Measurements from ENCODE around the gene PAOX. TPM values are rescaled to one million over a fixed set of nuclear protein-coding genes. Genes with fewer than 3 reads are reported as not detected.
A peak's percentile ranks its signal among the peaks of the same experiment; 100 is the strongest.

PAOX gene
- total RNA-seq, 1 experiment from 2014 or later: 1.0 TPM

DNA sequence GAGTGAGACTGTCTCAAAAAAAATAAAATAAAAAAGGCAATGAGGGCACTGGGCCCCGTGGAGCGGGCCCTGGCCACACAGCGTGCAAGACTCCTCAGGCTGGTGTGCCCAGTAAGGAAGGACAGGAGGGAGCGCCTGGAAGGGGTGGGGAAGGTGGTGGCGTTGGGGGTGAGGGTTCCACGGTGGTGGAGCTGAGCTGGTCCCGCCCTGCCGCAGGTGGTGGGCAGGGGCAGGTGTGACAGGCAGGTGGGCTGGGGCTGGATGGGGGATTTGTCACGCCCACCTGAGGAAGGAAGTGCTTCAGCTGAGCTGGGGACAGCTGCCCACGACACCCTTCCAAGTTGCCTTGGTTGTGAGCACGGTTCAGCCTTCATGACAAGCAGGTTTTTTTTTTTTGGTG lies 32.6 kb upstream of the PAOX start:
- in situ Hi-C loops (cut with HindIII; ENCODE audit: low pct_unique_long_range_greater_than_20kb, low sequenced_read_pairs): no loop called here
- no peak for DNase-seq (ENCODE audit: low read depth, low spot score)

DNA sequence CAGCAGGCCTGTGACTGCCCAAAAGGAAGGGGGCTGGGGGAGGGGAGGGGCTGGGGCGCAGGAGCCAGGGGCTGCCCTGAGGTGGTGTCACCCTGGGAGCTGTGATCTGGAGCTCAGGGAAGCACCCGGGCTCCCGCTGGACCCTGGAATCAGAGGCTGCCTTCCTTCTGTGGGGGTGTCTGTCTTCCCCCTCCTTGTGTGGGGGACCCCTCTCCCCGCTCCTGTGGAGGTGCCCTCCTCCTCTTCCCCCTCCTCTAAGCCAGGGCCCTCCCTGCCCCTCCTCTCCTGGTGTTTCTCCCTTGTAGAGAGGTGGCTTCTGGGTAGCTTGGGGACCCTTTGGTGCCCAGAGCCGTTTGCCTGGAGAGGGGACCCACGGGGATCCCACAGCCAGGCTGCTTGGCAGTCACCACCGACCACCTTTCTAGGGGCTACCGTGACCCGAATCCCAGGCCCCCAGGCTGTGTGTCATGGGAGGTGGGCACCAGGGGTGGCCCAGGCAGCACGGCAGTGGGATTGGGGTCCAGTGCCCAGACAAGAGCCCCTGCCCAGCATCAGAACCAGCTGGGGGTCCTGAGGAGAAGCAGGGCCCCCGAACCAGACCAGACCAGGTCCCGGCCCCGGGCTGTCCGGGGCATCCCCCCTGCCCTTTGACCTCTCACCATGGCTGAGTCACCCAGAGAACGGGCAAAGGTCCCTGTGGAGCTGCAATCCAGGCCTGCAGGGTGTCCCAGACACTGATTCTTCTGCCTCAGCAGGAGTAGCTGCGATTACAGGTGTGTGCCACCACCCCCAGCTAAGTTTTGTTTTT lies 31.1 kb upstream of the PAOX start:
- in situ Hi-C loops (cut with HindIII; ENCODE audit: low pct_unique_long_range_greater_than_20kb, low sequenced_read_pairs): no loop called here
- DNase-seq (ENCODE audit: low read depth, low spot score): no peak

GRCh38 chr10:133349160-133349568 lies 29.9 kb upstream of the PAOX start:
- in situ Hi-C loops (cut with HindIII; ENCODE audit: low pct_unique_long_range_greater_than_20kb, low sequenced_read_pairs): no loop called here
- DNase-seq (ENCODE audit: low read depth, low spot score): no peak

DNA sequence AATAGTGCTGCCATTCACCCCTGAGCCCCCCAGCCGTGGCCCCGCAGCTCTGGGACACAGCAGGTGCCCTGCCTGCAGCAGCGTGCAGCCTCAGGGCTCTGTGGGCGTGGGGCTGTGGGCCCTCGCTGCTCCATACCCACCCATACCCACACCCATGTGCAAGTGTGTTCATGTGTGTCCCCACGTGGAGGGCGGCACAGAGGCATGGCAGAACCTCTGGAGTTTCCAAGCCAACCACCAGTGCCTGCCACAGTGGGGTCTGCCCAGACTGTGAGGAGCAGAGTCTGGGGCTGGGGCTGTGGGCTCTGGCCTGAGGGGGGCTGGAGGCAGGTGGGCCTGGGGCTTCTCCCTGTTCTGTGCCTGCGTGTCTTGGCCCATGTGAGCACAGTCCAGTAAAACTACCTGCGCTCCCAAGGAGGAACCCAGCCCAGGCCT lies 29.5 kb upstream of the PAOX start:
- DNase-seq (ENCODE audit: low read depth, low spot score): no peak
- in situ Hi-C loops (cut with HindIII; ENCODE audit: low pct_unique_long_range_greater_than_20kb, low sequenced_read_pairs): no loop called here

DNA sequence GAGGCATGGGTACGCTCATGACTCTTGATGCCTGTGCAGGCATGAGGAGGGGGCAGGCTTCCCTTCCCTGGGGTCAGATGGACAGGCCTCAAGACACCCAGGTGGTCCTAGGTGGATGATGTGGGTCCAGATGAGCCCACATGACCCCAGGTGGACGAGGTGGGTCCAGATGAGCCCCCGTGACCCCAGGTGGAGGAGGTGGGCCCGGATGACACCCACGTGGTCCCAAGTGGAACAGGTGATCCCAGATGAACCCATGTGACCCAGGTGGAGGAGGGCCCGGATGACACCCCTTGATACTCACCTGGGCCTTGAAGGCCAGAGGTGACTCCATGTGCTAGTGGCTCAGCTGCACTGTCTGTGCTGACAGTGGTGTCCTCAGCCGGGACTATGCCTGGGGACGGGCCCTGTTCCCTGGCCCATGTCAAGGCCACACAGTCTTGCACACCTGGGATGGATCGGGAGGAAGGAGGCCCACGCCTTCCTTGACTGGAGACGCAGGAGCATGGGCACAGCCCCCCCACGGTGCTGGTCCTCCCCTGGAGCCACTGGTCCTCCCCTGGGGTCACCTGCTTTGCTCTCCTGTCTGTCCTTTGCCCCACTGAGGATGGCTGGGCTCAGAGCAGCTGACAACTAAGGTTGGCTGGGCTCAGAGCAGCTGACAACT lies 28.6 kb upstream of the PAOX start:
- in situ Hi-C loops (cut with HindIII; ENCODE audit: low pct_unique_long_range_greater_than_20kb, low sequenced_read_pairs): no loop called here

DNA sequence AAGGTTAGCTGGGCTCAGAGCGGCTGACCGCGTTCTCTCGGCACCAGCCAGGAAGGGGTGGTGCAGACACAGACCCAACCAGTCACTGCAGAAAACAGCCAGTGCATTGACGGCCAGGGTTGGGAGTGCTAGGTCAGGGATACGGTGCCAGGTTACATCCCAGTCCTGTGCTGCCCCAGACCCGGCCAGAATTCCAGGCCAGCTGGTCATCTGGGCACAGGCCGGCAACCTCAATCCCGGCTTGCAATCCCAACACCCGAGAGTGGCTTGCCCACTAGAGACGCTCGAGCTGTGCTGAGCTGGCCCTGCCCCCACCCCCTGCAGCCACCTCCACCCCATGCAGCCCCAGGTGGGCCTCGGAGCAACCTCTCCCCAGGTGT lies 28.1 kb upstream of the PAOX start:
- no peak for DNase-seq (ENCODE audit: low read depth, low spot score)
- in situ Hi-C loops (cut with HindIII; ENCODE audit: low pct_unique_long_range_greater_than_20kb, low sequenced_read_pairs): no loop called here

More for the DNA sequence above, 28.6 kb upstream of the PAOX start:
- DNase-seq (ENCODE audit: low read depth, low spot score): no peak

GRCh38 chr10:133351408-133352318 lies 27.4 kb upstream of the PAOX start:
- in situ Hi-C loops (cut with HindIII; ENCODE audit: low pct_unique_long_range_greater_than_20kb, low sequenced_read_pairs): no loop called here

DNA sequence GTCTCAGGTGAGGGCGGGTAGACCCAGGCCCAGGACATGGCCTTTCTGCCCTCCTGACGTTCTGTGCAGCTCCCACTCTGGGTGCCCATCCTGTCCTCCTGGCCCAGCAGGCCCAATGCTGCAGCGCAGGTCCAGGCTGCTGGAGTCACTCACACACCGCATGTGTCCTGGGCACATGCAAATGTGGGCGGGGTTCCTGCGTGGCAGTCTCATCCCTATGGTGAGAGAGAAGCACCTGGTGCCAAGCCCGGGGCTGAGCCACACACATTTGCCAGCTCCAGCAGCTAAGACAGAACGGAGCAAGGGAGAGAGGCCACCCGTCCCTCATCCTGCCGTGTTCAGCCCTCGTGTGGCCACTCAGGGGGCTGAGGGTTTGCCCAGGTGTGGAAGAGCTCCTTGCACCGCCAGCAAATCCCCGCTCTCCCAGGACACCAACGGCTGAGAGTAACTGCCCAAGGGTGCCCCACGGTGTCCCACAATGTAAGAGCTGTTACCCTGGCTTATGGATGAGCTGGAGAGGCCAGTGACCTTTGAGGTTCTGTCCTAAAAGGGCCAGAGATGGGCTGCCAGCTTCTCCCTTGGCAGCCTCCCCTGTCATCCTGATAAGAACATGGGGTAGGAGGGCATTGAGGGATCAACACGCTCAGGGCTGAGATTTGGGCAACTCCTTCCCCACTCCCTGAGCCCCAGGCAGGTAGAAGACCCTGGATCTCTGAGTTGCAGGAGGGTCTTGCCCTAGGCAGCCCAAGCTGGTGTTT lies 25.7 kb upstream of the PAOX start:
- in situ Hi-C loops (cut with HindIII; ENCODE audit: low pct_unique_long_range_greater_than_20kb, low sequenced_read_pairs): no loop called here
- no peak for DNase-seq (ENCODE audit: low read depth, low spot score)

More at GRCh38 chr10:133351408-133352318, 27.4 kb upstream of the PAOX start:
- peak; percentile 15 for DNase-seq (ENCODE audit: low read depth, low spot score)

DNA sequence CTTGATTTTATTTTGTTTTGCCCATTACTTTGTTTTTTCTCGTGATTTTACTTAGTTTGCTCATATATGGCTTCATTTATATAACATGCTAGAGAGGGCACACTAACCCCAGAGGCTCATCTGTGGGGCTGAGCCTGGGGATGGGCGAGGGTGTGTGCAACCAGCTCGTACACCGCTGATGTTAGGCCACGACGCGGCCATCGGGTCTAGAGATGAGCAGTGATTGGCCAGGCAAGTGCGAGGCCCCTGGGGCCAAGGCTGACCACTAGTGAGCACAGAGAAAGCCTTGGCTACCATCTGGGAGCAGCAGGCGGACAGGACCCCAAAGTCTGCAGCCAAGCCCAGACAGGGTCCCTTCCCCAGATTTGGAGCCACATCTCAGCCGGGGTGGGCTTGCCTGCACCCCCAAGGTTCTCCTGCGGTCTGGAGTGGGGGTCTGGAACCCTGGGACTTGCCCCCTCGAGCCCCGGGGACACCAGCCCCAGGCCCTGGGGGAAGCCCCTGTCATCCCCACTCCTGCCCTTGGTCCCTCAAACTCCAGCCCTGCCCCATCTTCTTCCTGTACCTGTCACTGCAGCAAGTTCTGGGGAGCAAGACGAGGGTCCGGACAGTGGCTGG lies 25.0 kb upstream of the PAOX start:
- in situ Hi-C loops (cut with HindIII; ENCODE audit: low pct_unique_long_range_greater_than_20kb, low sequenced_read_pairs): no loop called here
- DNase-seq (ENCODE audit: low read depth, low spot score): no peak

GRCh38 chr10:133354672-133355240 lies 24.3 kb upstream of the PAOX start:
- in situ Hi-C loops (cut with HindIII; ENCODE audit: low pct_unique_long_range_greater_than_20kb, low sequenced_read_pairs): no loop called here
- no peak for DNase-seq (ENCODE audit: low read depth, low spot score)

DNA sequence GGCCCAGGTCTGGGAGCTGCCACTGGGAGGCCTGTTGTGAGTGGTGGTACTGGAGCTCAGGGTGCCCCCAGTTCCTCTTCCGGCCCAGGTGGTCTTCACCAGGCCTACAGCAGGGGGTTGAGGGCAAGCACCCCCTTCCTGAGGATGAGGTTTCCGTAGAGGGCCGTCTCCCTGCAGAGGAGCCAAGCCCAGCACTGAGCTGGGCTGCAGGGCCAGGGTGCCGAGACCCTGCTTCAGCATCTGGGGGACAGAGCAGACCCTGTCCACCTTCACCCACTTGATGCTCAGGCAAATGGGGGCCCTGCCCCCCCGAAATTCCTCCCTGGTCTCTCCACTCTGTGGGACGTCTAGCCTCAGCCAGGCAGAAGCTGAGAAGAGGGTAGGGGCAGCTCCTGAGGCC lies 23.8 kb upstream of the PAOX start:
- no peak for DNase-seq (ENCODE audit: low read depth, low spot score)
- in situ Hi-C loops (cut with HindIII; ENCODE audit: low pct_unique_long_range_greater_than_20kb, low sequenced_read_pairs): no loop called here

GRCh38 chr10:133355991-133356390 lies 23.1 kb upstream of the PAOX start:
- in situ Hi-C loops (cut with HindIII; ENCODE audit: low pct_unique_long_range_greater_than_20kb, low sequenced_read_pairs): no loop called here

DNA sequence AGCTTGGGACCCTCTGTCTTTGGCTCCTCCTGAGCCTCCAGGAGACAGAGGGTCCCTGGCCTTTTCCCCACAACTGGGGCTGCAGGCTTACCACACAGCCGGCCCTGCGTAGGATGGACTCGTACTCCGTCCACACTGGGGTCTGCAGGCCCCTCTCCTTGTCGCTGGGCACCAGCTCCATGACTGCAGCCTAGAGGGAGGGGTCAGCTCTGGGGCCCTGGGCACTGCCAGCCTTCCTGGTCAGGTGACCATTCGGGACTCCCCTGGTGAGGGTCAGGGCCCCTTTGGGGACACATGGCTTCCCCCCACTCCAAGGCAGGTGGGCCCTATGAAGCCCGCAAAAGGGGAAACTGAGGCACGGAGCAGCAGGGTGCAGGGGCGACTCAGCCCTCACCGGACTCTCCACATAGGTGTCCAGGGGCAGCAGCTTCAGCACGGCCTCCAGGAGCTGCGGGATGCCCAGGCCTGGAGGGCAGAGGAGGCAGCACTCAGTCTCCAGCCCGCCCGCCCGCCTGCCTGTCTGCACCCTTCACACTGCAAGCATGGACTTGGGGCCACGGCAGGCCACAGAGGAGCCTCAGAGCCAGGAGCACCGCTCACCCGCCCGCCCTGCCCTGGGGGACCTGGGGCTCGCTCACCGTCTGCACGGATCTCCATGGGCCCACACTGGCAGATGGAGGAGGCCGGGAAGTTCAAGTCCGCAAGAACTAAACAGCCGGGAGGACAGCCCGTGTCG lies 22.3 kb upstream of the PAOX start:
- no peak for DNase-seq (ENCODE audit: low read depth, low spot score)
- in situ Hi-C loops (cut with HindIII; ENCODE audit: low pct_unique_long_range_greater_than_20kb, low sequenced_read_pairs): no loop called here

More at GRCh38 chr10:133355991-133356390, 23.1 kb upstream of the PAOX start:
- DNase-seq (ENCODE audit: low read depth, low spot score): no peak

DNA sequence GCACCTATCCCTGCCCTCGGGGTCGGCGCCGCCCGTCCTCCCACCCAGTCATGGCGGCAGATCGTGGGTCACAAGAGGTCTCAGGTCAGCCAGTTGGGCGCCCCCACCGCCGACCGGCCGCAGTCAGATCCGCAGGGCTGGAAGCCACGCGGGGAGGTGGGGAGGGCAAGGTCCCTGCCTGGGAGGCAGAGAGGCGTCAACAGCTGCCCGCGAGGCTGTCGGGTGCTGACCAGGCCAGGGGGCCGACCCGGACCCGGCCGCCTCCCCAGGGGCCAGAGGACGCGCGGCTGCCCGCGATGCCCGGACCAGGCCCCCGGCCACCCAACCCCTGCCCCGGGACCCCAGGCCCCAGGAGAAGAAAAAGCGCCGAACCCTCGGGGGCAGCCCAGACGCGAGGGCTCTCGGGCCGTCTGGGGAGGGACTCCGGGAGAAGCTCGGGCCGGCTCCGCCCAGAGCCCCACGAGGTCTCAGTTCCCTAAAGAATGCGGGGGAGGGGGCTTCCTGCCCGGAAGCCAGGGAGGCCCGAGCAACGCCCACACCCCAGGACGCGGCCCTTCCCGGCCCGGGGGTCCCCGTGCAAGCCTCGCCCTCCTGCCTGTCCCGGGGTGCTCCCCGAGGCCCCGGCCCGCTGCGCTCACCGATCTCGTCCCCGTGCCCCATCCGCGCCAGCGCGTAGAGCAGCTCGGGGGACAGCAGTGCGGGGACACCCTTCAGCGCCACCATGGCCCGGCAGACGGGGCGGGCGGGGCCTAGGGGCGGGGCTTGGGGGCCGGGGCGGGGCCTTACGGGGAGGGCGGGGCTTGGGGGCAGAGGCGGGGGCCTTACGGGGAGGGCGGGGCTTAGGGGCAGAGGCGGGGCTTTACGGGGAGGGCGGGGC lies 21.5 kb upstream of the PAOX start, which contains the start of gene FUOM:
FUOM (minus strand) TSS at position 735 of the 877 bp plus-strand sequence; CDS start at position 723, 12 bp downstream.
- in situ Hi-C loops (cut with HindIII; ENCODE audit: low pct_unique_long_range_greater_than_20kb, low sequenced_read_pairs): no loop called here
- peak; percentile 58 for DNase-seq (ENCODE audit: low read depth, low spot score)
